ENCODE results near the gene SLC26A1.

SLC26A1 gene

GRCh38 chr4:973431-974397 lies 19.5 kb downstream of the SLC26A1 start, which contains the start of gene DGKQ:
Gene DGKQ, minus strand, starts transcription at chr4:973569. Its CDS starts 87 bp downstream, at chr4:973482.
- no peak for TF ChIP-seq CTCF (IDR thresholded peaks at IDR 0.05; ENCODE audit: insufficient read depth, missing control alignments)
- FAIRE-seq = no peak

GRCh38 chr4:972651-973424 lies 20.4 kb downstream of the SLC26A1 start:
- FAIRE-seq (no peak), DNase-seq (ENCODE audit: insufficient read length, low spot score) (no peak)
- TF ChIP-seq CTCF (IDR thresholded peaks at IDR 0.05; ENCODE audit: insufficient read depth, missing control alignments) = no peak

More at GRCh38 chr4:973431-974397, 19.5 kb downstream of the SLC26A1 start, which contains the start of gene DGKQ:
- DNase-seq (ENCODE audit: insufficient read length, low spot score) = peak; percentile 97

GRCh38 chr4:971666-972500 lies 21.3 kb downstream of the SLC26A1 start:
- DNase-seq (ENCODE audit: insufficient read length, low spot score) = no peak
- no peak for FAIRE-seq
- no peak for TF ChIP-seq CTCF (IDR thresholded peaks at IDR 0.05; ENCODE audit: insufficient read depth, missing control alignments)

GRCh38 chr4:970854-971520 lies 22.2 kb downstream of the SLC26A1 start:
- DNase-seq (ENCODE audit: insufficient read length, low spot score) (no peak), FAIRE-seq (no peak)
- TF ChIP-seq CTCF (IDR thresholded peaks at IDR 0.05; ENCODE audit: insufficient read depth, missing control alignments) = no peak

- no peak for TF ChIP-seq CTCF (IDR thresholded peaks at IDR 0.05; ENCODE audit: insufficient read depth, missing control alignments)
- DNase-seq (ENCODE audit: insufficient read length, low spot score) = no peak
- no peak for FAIRE-seq
These were observed 23.0 kb downstream of the SLC26A1 start for GRCh38 chr4:970046-970745.
